IMR-90 (cell line): ENCODE measurements around the gene NRXN2. TPM values are rescaled to one million over a fixed set of nuclear protein-coding genes. Genes with fewer than 3 reads are reported as not detected.
A peak's percentile ranks its signal among the peaks of the same experiment; 100 is the strongest.

Experiments used
- ATAC-seq: fragments of 200-7000 bp; cut with Tn5 transposase; 2 replicates; pipeline ENCODE4 v1.9.1; 2020; ENCODE audit warnings: low read depth, mild to moderate bottlenecking, moderate library complexity
- BruUV-seq: library from RNA; stranded (reverse); fragments of 400-500 nt; replicated peaks from 2 replicates; lab custom pipeline; 2021; lab: Mats Ljungman, UMichigan
- CTCF ChIA-PET: fragments of 300-600 bp; formaldehyde crosslinking; extraction: SDS; loops from one replicate; lab custom pipeline; 2021; ENCODE audit warnings: antibody characterized with exemption; lab: Yijun Ruan, JAX
- POLR2A ChIA-PET: fragments of 300-600 bp; sonication (Branson Sonifier 250); formaldehyde crosslinking; loops from one replicate; lab custom pipeline; 2022; ENCODE audit warnings: antibody characterized with exemption; ENCODE audit not compliant: unreplicated experiment; lab: Charles Lee
- DNase-seq: peaks from one replicate; pipeline ENCODE4 v3.0.0; 2013
- H2AFZ ChIP-seq: replicated peaks from 2 replicates; pipeline ENCODE3; 2013; ENCODE audit warnings: low read length, mild to moderate bottlenecking; ENCODE audit not compliant: poor library complexity
- H2AK5ac ChIP-seq: 2 replicates; pipeline ENCODE4 v1.6.1; 2013; ENCODE audit warnings: low read depth, low read length, inconsistent platforms
- H2AK9ac ChIP-seq: replicated peaks from 2 replicates; pipeline ENCODE3; 2013; ENCODE audit warnings: mild to moderate bottlenecking, low read depth, low read length, moderate library complexity; ENCODE audit not compliant: poor library complexity
- H2BK120ac ChIP-seq: 2 replicates; pipeline ENCODE4 v1.6.1; 2013; ENCODE audit warnings: low read depth, low read length, inconsistent platforms
- H2BK15ac ChIP-seq: 3 replicates; pipeline ENCODE4 v1.6.1; 2013; ENCODE audit warnings: low read depth, low read length, inconsistent platforms
- H2BK20ac ChIP-seq: 2 replicates; pipeline ENCODE4 v1.6.1; 2013; ENCODE audit warnings: low read depth, mild to moderate bottlenecking, inconsistent platforms, low read length, moderate library complexity
- H2BK5ac ChIP-seq: 2 replicates; pipeline ENCODE4 v1.6.1; 2013; ENCODE audit warnings: mild to moderate bottlenecking, low read depth, low read length, inconsistent platforms; ENCODE audit not compliant: poor library complexity, severe bottlenecking
- H3K14ac ChIP-seq: replicated peaks from 2 replicates; pipeline ENCODE4 v1.6.1; 2013; ENCODE audit warnings: low read depth, low read length, inconsistent platforms
- H3K18ac ChIP-seq: 2 replicates; pipeline ENCODE4 v1.6.1; 2013; ENCODE audit warnings: low read depth, low read length, control low read depth
- H3K23ac ChIP-seq: 2 replicates; pipeline ENCODE4 v1.6.1; 2013; ENCODE audit warnings: low read depth, low read length, inconsistent platforms
- H3K27ac ChIP-seq: 2 replicates; pipeline ENCODE4 v1.5.1; 2013; ENCODE audit warnings: mild to moderate bottlenecking, control low read depth, low read length; ENCODE audit not compliant: insufficient read depth
- H3K27me3 ChIP-seq: 2 replicates; pipeline ENCODE4 v1.6.1; 2013; ENCODE audit warnings: low read length; ENCODE audit not compliant: control insufficient read depth, insufficient read depth
- H3K36me3 ChIP-seq: 2 replicates; pipeline ENCODE4 v1.6.1; 2013; ENCODE audit warnings: low read length, mixed read lengths; ENCODE audit not compliant: control insufficient read depth, insufficient read depth
- H3K4ac ChIP-seq: 2 replicates; pipeline ENCODE4 v1.6.1; 2013; ENCODE audit warnings: low read depth, low read length, inconsistent platforms
- H3K4me1 ChIP-seq: 2 replicates; pipeline ENCODE4 v1.6.1; 2013; ENCODE audit warnings: low read length, mixed read lengths; ENCODE audit not compliant: control insufficient read depth, insufficient read depth
- H3K4me2 ChIP-seq: 2 replicates; pipeline ENCODE4 v1.6.1; 2013; ENCODE audit warnings: low read depth, mild to moderate bottlenecking, control low read depth, low read length, moderate library complexity
- H3K4me3 ChIP-seq: 2 replicates; pipeline ENCODE4 v1.5.1; 2013; ENCODE audit warnings: low read depth, mild to moderate bottlenecking, control low read depth, low read length, moderate library complexity; ENCODE audit not compliant: insufficient read depth
- H3K56ac ChIP-seq: 2 replicates; pipeline ENCODE4 v1.6.1; 2013; ENCODE audit warnings: low read length, inconsistent platforms; ENCODE audit not compliant: insufficient read depth; ENCODE audit errors: extremely low read depth
- H3K79me1 ChIP-seq, 2 experiments: 2 replicates each; pipeline ENCODE4 v1.6.1; 2013; ENCODE audit warnings: low read length in 2 of 2, inconsistent platforms in 1 of 2, low read depth in 1 of 2
- H3K9ac ChIP-seq: 2 replicates; pipeline ENCODE4 v1.6.1; 2013; ENCODE audit warnings: low read depth, low read length, control low read depth
- H3K9me1 ChIP-seq: 2 replicates; pipeline ENCODE4 v1.6.1; 2013; ENCODE audit warnings: low read length, inconsistent platforms; ENCODE audit not compliant: insufficient read depth
- H3K9me3 ChIP-seq: 2 replicates; pipeline ENCODE4 v1.6.1; 2013; ENCODE audit warnings: low read length; ENCODE audit not compliant: control insufficient read depth, insufficient read depth
- H4K20me1 ChIP-seq: 2 replicates; pipeline ENCODE4 v1.6.1; 2013; ENCODE audit warnings: low read length, inconsistent platforms; ENCODE audit not compliant: insufficient read depth
- H4K5ac ChIP-seq: 2 replicates; pipeline ENCODE4 v1.6.1; 2013; ENCODE audit warnings: mild to moderate bottlenecking, low read depth, low read length, control low read depth
- H4K8ac ChIP-seq, 2 experiments: 2 replicates each; pipeline ENCODE4 v1.6.1; 2013; ENCODE audit warnings: low read depth in 2 of 2, low read length in 2 of 2, control low read depth in 1 of 2, inconsistent platforms in 1 of 2
- H4K91ac ChIP-seq: 2 replicates; pipeline ENCODE4 v1.6.1; 2013; ENCODE audit warnings: low read depth, low read length, inconsistent platforms; ENCODE audit not compliant: insufficient read depth
- CHD1 ChIP-seq: IDR thresholded peaks from 2 replicates; pipeline ENCODE4 v1.6.1; 2012; ENCODE audit warnings: low read depth, low read length, improper control_type of control experiment
- RCOR1 ChIP-seq: IDR thresholded peaks from 2 replicates; pipeline ENCODE4 v1.6.1; 2012; ENCODE audit warnings: mild to moderate bottlenecking, low read length, improper control_type of control experiment; ENCODE audit not compliant: insufficient replicate concordance
- WGBS, 2 experiments: methylation state at CpG; one replicate each; pipeline versions ENCODE4 v1.1.5 to v1.1.7; 2013; ENCODE audit warnings: missing lambda C conversion rate in 2 of 2; ENCODE audit not compliant: insufficient read length in 1 of 2; ENCODE audit errors: extremely low coverage in 2 of 2; 5-methylcytosine and 5-hydroxymethylcytosine counted together
- dilution Hi-C: fragments of 300-500 bp; cut with HindIII; formaldehyde crosslinking; loops from one replicate; pipeline ENCODE4 v1.14.3; 2018; ENCODE audit warnings: low sequenced_read_pairs; ENCODE audit not compliant: unreplicated experiment
- in situ Hi-C: fragments of 300-500 bp; cut with MboI; formaldehyde crosslinking; loops from 3 replicates; pipeline ENCODE4 v1.14.3; 2019; ENCODE audit warnings: low sequenced_read_pairs, inconsistent platforms, mixed read lengths
- intact Hi-C: fragments of 100-400 bp; cut with micrococcal nuclease; formaldehyde crosslinking; loops from 2 replicates; pipeline ENCODE4 v1.10.0; 2022
- polyA plus RNA-seq, 3 experiments: library from polyadenylated mRNA; depleted of rRNA; stranded (reverse); fragments of >200 nt; gene quantifications; 2 replicates each; pipeline ENCODE4 v1.2.3, GENCODE V29; 2012; ENCODE audit warnings: low replicate concordance in 1 of 3
- total RNA-seq: library from RNA; depleted of rRNA; stranded (reverse); fragments of >200 nt; gene quantifications from 2 replicates; pipeline ENCODE4 v1.2.3, GENCODE V29; 2012

NRXN2 gene
- total and polyA plus RNA-seq, 2 of the 4 experiments (the other 2 are of a cell fraction), result 0.18 to 0.22 TPM

GRCh38 chr11:64569300-64569970 is 153.6 kb downstream of the NRXN2 start:
- H2AK9ac ChIP-seq, result peak overlapping the region; percentile 28
- H2BK20ac ChIP-seq, result no peak overlapping the region
- H3K79me1 ChIP-seq, result no peaks in the 10 kb centered on the region
- no peak overlapping the region for H2BK15ac ChIP-seq
- ATAC-seq, result no peak
- no peak overlapping the region for H2AFZ ChIP-seq
- no peak overlapping the region for H4K8ac ChIP-seq
- intact Hi-C loops (no loop called here), in situ Hi-C loops (no loop called here), dilution Hi-C loops (no loop called here)
- no peak overlapping the region for H3K14ac ChIP-seq
- no TSS peak for BruUV-seq
- H3K23ac ChIP-seq, result no peak overlapping the region
- no peak overlapping the region for H4K91ac ChIP-seq
- H3K4me3 ChIP-seq, result no peak overlapping the region
- no peak overlapping the region for H3K9ac ChIP-seq
- H4K5ac ChIP-seq, result no peak overlapping the region
- ChIA-PET POLR2A (no interaction called here), CTCF (no interaction called here)
- H2BK120ac ChIP-seq, result no peak overlapping the region
- H3K4ac ChIP-seq, result no peak overlapping the region
- WGBS, 2 experiments, result 63% methylated on average over 4 of the region's 8 CpGs; no CpG with 5 or more reads in 1 of the 2 experiments
- H3K4me2 ChIP-seq, result no peak overlapping the region
- no peaks in the 10 kb centered on the region for H3K4me1 ChIP-seq
- peaks cover 30% of the 10 kb centered on the region for H3K27me3 ChIP-seq
- no peak overlapping the region for H3K18ac ChIP-seq
- no peak for TF ChIP-seq CHD1
- TF ChIP-seq RCOR1, result no peak
- no peak overlapping the region for H3K56ac ChIP-seq
- H3K36me3 ChIP-seq, result no peaks in the 10 kb centered on the region
- H2AK5ac ChIP-seq, result no peak overlapping the region
- no peak overlapping the region for H3K27ac ChIP-seq
- no peaks in the 10 kb centered on the region for H3K9me1 ChIP-seq
- no peaks in the 10 kb centered on the region for H3K9me3 ChIP-seq
- H4K20me1 ChIP-seq, result no peaks in the 10 kb centered on the region
- DNase-seq, result no peak
- H2BK5ac ChIP-seq, result no peak overlapping the region
